HepG2 (cell line): ENCODE results near the gene GIMD1. TPM values are rescaled to one million over a fixed set of nuclear protein-coding genes. Genes with fewer than 3 reads are reported as not detected.

Experiments
- CREB1 ChIP-seq, 2 experiments: fragments of 450-650 bp in 1 of 2; IDR thresholded peaks; 2 replicates each; pipeline ENCODE4 v1.6.1; 2016 to 2017; ENCODE audit warnings: control low read depth in 1 of 2, mild to moderate bottlenecking in 1 of 2, missing compliant biosample characterization in 1 of 2, missing genetic modification characterization in 1 of 2
- HIC2 ChIP-seq: sonication (generic); formaldehyde crosslinking; IDR thresholded peaks from 2 replicates; pipeline ENCODE4 v1.9.0; 2022; ENCODE audit warnings: low read depth, missing genetic modification reagents
- HINFP ChIP-seq: sonication (generic); formaldehyde crosslinking; IDR thresholded peaks from 2 replicates; pipeline ENCODE4 v1.4.0; 2020; ENCODE audit warnings: low read depth, mild to moderate bottlenecking, missing genetic modification reagents
- HNF1A ChIP-seq, 2 experiments: sonication (generic) in 1 of 2; formaldehyde crosslinking in 1 of 2; IDR thresholded peaks; 2 replicates each; pipeline versions ENCODE4 v1.4.0 to v1.6.1; 2016 to 2020; ENCODE audit warnings: borderline replicate concordance in 1 of 2, low read depth in 1 of 2, mild to moderate bottlenecking in 1 of 2, missing genetic modification reagents in 1 of 2
- HNF4G ChIP-seq, 2 experiments: sonication (generic) in 1 of 2; formaldehyde crosslinking in 1 of 2; IDR thresholded peaks; 2 replicates each; pipeline versions ENCODE4 v1.4.0 to v1.6.1; 2011 to 2020; ENCODE audit warnings: borderline replicate concordance in 2 of 2, low read depth in 2 of 2, mild to moderate bottlenecking in 2 of 2, low read length in 1 of 2, missing genetic modification reagents in 1 of 2, moderate library complexity in 1 of 2
- KDM5B ChIP-seq: sonication (generic); formaldehyde crosslinking; IDR thresholded peaks from 2 replicates; pipeline ENCODE4 v1.4.0; 2020; ENCODE audit warnings: missing genetic modification reagents, mild to moderate bottlenecking, borderline replicate concordance
- PRMT3 ChIP-seq: sonication (generic); formaldehyde crosslinking; IDR thresholded peaks from 2 replicates; pipeline ENCODE4 v1.8.1; 2022; ENCODE audit warnings: low read depth, mild to moderate bottlenecking, moderate library complexity, missing genetic modification reagents, borderline replicate concordance
- THAP11 ChIP-seq: IDR thresholded peaks from 2 replicates; pipeline ENCODE4 v1.6.1; 2016; ENCODE audit warnings: missing biosample characterization, missing genetic modification reagents
- ZNF251 ChIP-seq: sonication (generic); formaldehyde crosslinking; IDR thresholded peaks from 2 replicates; pipeline ENCODE4 v1.9.0; 2021; ENCODE audit warnings: mild to moderate bottlenecking, missing genetic modification reagents
- ZNF451 ChIP-seq: sonication (generic); formaldehyde crosslinking; IDR thresholded peaks from 2 replicates; pipeline ENCODE4 v1.5.0; 2020; ENCODE audit warnings: mild to moderate bottlenecking, missing genetic modification reagents
- ZNF747 ChIP-seq: sonication (generic); formaldehyde crosslinking; IDR thresholded peaks from 2 replicates; pipeline ENCODE4 v1.8.1; 2023; ENCODE audit warnings: missing genetic modification reagents, mild to moderate bottlenecking, borderline replicate concordance
- ZNF792 ChIP-seq: IDR thresholded peaks from 2 replicates; pipeline ENCODE4 v1.6.1; 2016
- polyA plus RNA-seq, 8 experiments: library from polyadenylated mRNA; depleted of rRNA in 3 of 8; stranded (reverse) in 7 of 8; unstranded in 1 of 8; fragments of >200 nt; fragmentation: Illumina TruSeq in 4 of 8; extraction: Trizol in 4 of 8; gene quantifications; 2 replicates each; pipeline versions ENCODE4 v1.2.1 to v1.2.3, GENCODE V29; 2011 to 2016; ENCODE audit warnings: low read depth in 4 of 8, missing spikeins in 1 of 8, mixed read lengths in 1 of 8; ENCODE audit not compliant: insufficient read depth in 1 of 8
- total RNA-seq, 5 experiments: library from RNA; depleted of rRNA; stranded (reverse); fragments of >200 nt; fragmentation: Illumina TruSeq; extraction: Trizol; gene quantifications; 2 replicates each; pipeline ENCODE4 v1.2.3, GENCODE V29; 2016; ENCODE audit warnings: low read depth in 1 of 5
- TF ChIP-seq, protein P1 (sequence below): sonication (generic); formaldehyde crosslinking; IDR thresholded peaks from 2 replicates; pipeline ENCODE4 v1.8.1; 2023; ENCODE audit warnings: mild to moderate bottlenecking, missing genetic modification reagents

Gene GIMD1
- total and polyA plus RNA-seq, 2 of the 13 experiments (the other 11 are each of a cell fraction or from before 2014, with no cell fraction given): not detected

- TF ChIP-seq HIC2 (CRISPR knock-in tag): peak; percentile 53; the same call in 1 of the 2 replicates
- peak; percentile 92 for TF ChIP-seq CREB1 (IDR thresholded peaks at IDR 0.05)
- peak; percentile 96 for TF ChIP-seq CREB1 (CRISPR knock-in tag; IDR thresholded peaks at IDR 0.05)
- peak; percentile 32; the same call in 1 of the 2 replicates for TF ChIP-seq PRMT3 (CRISPR knock-in tag)
- peak; percentile 87 for TF ChIP-seq THAP11 (CRISPR knock-in tag)
- TF ChIP-seq HNF1A (IDR thresholded peaks at IDR 0.05; ENCODE audit: low read depth): 0 out of 2 replicates have a peak, but pooled peaks have one; percentile 10
- peak; percentile 38; the same call in 1 of the 2 replicates for TF ChIP-seq HNF1A (CRISPR knock-in tag; IDR thresholded peaks at IDR 0.05; ENCODE audit: borderline replicate concordance)
- peak; percentile 45; the same call in 1 of the 2 replicates for TF ChIP-seq ZNF451 (CRISPR knock-in tag)
- TF ChIP-seq ZNF251: no peak
- peak; percentile 32; the same call in 1 of the 2 replicates for TF ChIP-seq ZNF792 (CRISPR knock-in tag)
- peak; percentile 17; the same call in 1 of the 2 replicates for TF ChIP-seq HNF4G (IDR thresholded peaks at IDR 0.05; ENCODE audit: borderline replicate concordance, low read depth, low read length)
- TF ChIP-seq HNF4G (CRISPR knock-in tag; IDR thresholded peaks at IDR 0.05; ENCODE audit: borderline replicate concordance, low read depth): no peak
- TF ChIP-seq, protein P1, sequence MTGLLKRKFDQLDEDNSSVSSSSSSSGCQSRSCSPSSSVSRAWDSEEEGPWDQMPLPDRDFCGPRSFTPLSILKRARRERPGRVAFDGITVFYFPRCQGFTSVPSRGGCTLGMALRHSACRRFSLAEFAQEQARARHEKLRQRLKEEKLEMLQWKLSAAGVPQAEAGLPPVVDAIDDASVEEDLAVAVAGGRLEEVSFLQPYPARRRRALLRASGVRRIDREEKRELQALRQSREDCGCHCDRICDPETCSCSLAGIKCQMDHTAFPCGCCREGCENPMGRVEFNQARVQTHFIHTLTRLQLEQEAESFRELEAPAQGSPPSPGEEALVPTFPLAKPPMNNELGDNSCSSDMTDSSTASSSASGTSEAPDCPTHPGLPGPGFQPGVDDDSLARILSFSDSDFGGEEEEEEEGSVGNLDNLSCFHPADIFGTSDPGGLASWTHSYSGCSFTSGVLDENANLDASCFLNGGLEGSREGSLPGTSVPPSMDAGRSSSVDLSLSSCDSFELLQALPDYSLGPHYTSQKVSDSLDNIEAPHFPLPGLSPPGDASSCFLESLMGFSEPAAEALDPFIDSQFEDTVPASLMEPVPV: 0 out of 2 replicates have a peak, but pooled peaks have one; percentile 12
- TF ChIP-seq HINFP (CRISPR knock-in tag): 0 out of 2 replicates have a peak, but pooled peaks have one; percentile 27
- TF ChIP-seq KDM5B (CRISPR knock-in tag): peak; percentile 78; the same call in 1 of the 2 replicates
- peak; percentile 3; the same call in 1 of the 2 replicates for TF ChIP-seq ZNF747 (CRISPR knock-in tag)
Measured at GRCh38 chr4:106315968-106316772, 52.4 kb downstream of the GIMD1 start, which contains the start of the genes AIMP1 and TBCK (continued).
